Adipocyte (in vitro differentiated cells): ENCODE results near the gene IFNAR2.
"Not testable (repeated sequence)": the region's sequence is repeated elsewhere in the genome, so short reads cannot be mapped to it uniquely, and the experiment has no call there.

ENCODE experiments used
- DNase-seq: peaks from one replicate; pipeline ENCODE4 v3.0.0-alpha.2; 2015; ENCODE audit warnings: low read depth
- H3K27me3 ChIP-seq: replicated peaks from 2 replicates; pipeline ENCODE4 v1.7.0; 2013; ENCODE audit warnings: mild to moderate bottlenecking, low read length, moderate library complexity; ENCODE audit not compliant: control insufficient read depth, insufficient read depth
- H3K36me3 ChIP-seq: 2 replicates; pipeline ENCODE4 v1.7.0; 2013; ENCODE audit warnings: low read length, mild to moderate bottlenecking, moderate library complexity; ENCODE audit not compliant: control insufficient read depth, insufficient read depth, severe bottlenecking
- H3K4me1 ChIP-seq: 2 replicates; pipeline ENCODE4 v1.7.0; 2013; ENCODE audit warnings: mild to moderate bottlenecking, low read length, moderate library complexity; ENCODE audit not compliant: control insufficient read depth, insufficient read depth
- H3K4me3 ChIP-seq: 2 replicates; pipeline ENCODE4 v1.7.0; 2013; ENCODE audit warnings: mild to moderate bottlenecking, low read length, moderate library complexity
- H3K9ac ChIP-seq: 2 replicates; pipeline ENCODE4 v1.7.0; 2013; ENCODE audit warnings: mild to moderate bottlenecking, low read length, moderate library complexity
- H3K9me3 ChIP-seq: 2 replicates; pipeline ENCODE4 v1.7.0; 2013; ENCODE audit warnings: mild to moderate bottlenecking, low read length, moderate library complexity; ENCODE audit not compliant: control insufficient read depth

Gene IFNAR2

GRCh38 chr21:33246506-33246905, 16.8 kb downstream of the IFNAR2 start:
- no peaks in the 10 kb centered on the region for H3K27me3 ChIP-seq
- no peaks in the 10 kb centered on the region for H3K4me1 ChIP-seq
- no peak overlapping the region for H3K4me3 ChIP-seq
- no peak for DNase-seq
- no peaks in the 10 kb centered on the region for H3K9me3 ChIP-seq
- no peak overlapping the region for H3K9ac ChIP-seq
- peaks cover 68% of the 10 kb centered on the region for H3K36me3 ChIP-seq

- Histone ChIP-seq H3K4me3 (no peak overlapping the region), H3K9me3 (no peaks in the 10 kb centered on the region), H3K4me1 (no peaks in the 10 kb centered on the region), H3K9ac (no peak overlapping the region), H3K27me3 (no peaks in the 10 kb centered on the region), H3K36me3 (peaks cover 72% of the 10 kb centered on the region)
- no peak for DNase-seq
These were observed 17.2 kb downstream of the IFNAR2 start for GRCh38 chr21:33246963-33247362.

GRCh38 chr21:33247599-33247998, 17.9 kb downstream of the IFNAR2 start:
- Histone ChIP-seq H3K4me1 (no peaks in the 10 kb centered on the region), H3K9ac (no peak overlapping the region), H3K27me3 (no peaks in the 10 kb centered on the region), H3K4me3 (no peak overlapping the region), H3K36me3 (peaks cover 79% of the 10 kb centered on the region), H3K9me3 (no peaks in the 10 kb centered on the region)
- no peak for DNase-seq

- Histone ChIP-seq H3K36me3 (peaks cover 91% of the 10 kb centered on the region), H3K4me1 (no peaks in the 10 kb centered on the region)
- DNase-seq, result no peak
These were observed 19.7 kb downstream of the IFNAR2 start for GRCh38 chr21:33249331-33250002.

GRCh38 chr21:33251119-33251518, 21.4 kb downstream of the IFNAR2 start:
- no peak for DNase-seq
- H3K4me1 ChIP-seq, result no peaks in the 10 kb centered on the region
- peaks cover 92% of the 10 kb centered on the region for H3K36me3 ChIP-seq
- no peak overlapping the region for H3K9ac ChIP-seq
- no peak overlapping the region for H3K4me3 ChIP-seq
- H3K9me3 ChIP-seq, result no peaks in the 10 kb centered on the region
- no peaks in the 10 kb centered on the region for H3K27me3 ChIP-seq

More at GRCh38 chr21:33249331-33250002, 19.7 kb downstream of the IFNAR2 start:
- Histone ChIP-seq H3K9ac (no peak overlapping the region), H3K27me3 (no peaks in the 10 kb centered on the region), H3K9me3 (no peaks in the 10 kb centered on the region), H3K4me3 (no peak overlapping the region)

GRCh38 chr21:33253382-33253781, 23.6 kb downstream of the IFNAR2 start:
- peaks cover 86% of the 10 kb centered on the region for H3K36me3 ChIP-seq
- H3K27me3 ChIP-seq, H3K4me3 ChIP-seq, DNase-seq, H3K4me1 ChIP-seq, H3K9me3 ChIP-seq, H3K9ac ChIP-seq: not testable (repeated sequence)

GRCh38 chr21:33254766-33255165, 25.0 kb downstream of the IFNAR2 start:
- H3K36me3 ChIP-seq, result peaks cover 72% of the 10 kb centered on the region
- H3K4me1 ChIP-seq, result no peaks in the 10 kb centered on the region
- no peak for DNase-seq
- no peak overlapping the region for H3K4me3 ChIP-seq
- no peaks in the 10 kb centered on the region for H3K9me3 ChIP-seq
- no peaks in the 10 kb centered on the region for H3K27me3 ChIP-seq
- H3K9ac ChIP-seq, result no peak overlapping the region

- Histone ChIP-seq H3K9ac (no peak overlapping the region), H3K36me3 (peaks cover 70% of the 10 kb centered on the region), H3K4me3 (no peak overlapping the region), H3K27me3 (no peaks in the 10 kb centered on the region), H3K4me1 (no peaks in the 10 kb centered on the region), H3K9me3 (no peaks in the 10 kb centered on the region)
- DNase-seq, result no peak
These were observed 25.7 kb downstream of the IFNAR2 start for GRCh38 chr21:33255404-33255803.

- H3K9me3 ChIP-seq, result no peaks in the 10 kb centered on the region
- peaks cover 65% of the 10 kb centered on the region for H3K36me3 ChIP-seq
- H3K27me3 ChIP-seq, result no peaks in the 10 kb centered on the region
- no peak overlapping the region for H3K4me3 ChIP-seq
- DNase-seq, result no peak
- H3K9ac ChIP-seq, result no peak overlapping the region
- no peaks in the 10 kb centered on the region for H3K4me1 ChIP-seq
These were observed 26.3 kb downstream of the IFNAR2 start for GRCh38 chr21:33256019-33256418.

GRCh38 chr21:33257094-33257803, 27.5 kb downstream of the IFNAR2 start:
- Histone ChIP-seq H3K4me3 (no peak overlapping the region), H3K27me3 (no peaks in the 10 kb centered on the region), H3K36me3 (peaks cover 53% of the 10 kb centered on the region), H3K4me1 (no peaks in the 10 kb centered on the region), H3K9me3 (no peaks in the 10 kb centered on the region), H3K9ac (no peak overlapping the region)
- no peak for DNase-seq

GRCh38 chr21:33258475-33258874, 28.7 kb downstream of the IFNAR2 start:
- H3K4me3 ChIP-seq, result no peak overlapping the region
- no peak for DNase-seq
- peaks cover 50% of the 10 kb centered on the region for H3K36me3 ChIP-seq
- no peaks in the 10 kb centered on the region for H3K9me3 ChIP-seq
- no peaks in the 10 kb centered on the region for H3K27me3 ChIP-seq
- H3K4me1 ChIP-seq, result no peaks in the 10 kb centered on the region
- H3K9ac ChIP-seq, result no peak overlapping the region
